ENCODE data around the gene TTBK1. TPM values are rescaled to one million over a fixed set of nuclear protein-coding genes. Genes with fewer than 3 reads are reported as not detected.

Gene TTBK1
- total and polyA plus RNA-seq, 2 donors from 2014 or later, result 0.26 to 0.31 TPM

DNA sequence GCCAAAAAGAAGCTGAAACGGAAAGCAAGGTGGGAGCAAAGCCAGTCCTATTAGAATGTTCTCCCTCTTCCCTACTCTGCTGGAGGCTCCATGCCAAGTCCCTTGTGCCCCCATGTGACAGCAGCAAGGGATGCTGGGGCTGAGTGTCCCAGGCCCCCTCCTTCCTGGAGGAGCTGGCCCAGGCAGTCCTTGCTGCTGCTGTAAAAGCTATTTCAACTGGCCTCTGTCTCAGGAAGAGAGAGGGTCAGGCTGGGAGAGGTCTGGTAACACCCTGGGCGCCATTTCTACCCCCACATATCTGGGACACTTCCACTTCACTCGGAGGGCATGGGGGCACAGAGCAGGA, 25.0 kb downstream of the TTBK1 start:
- no peak for TF ChIP-seq CTCF (IDR thresholded peaks at IDR 0.05; ENCODE audit: borderline replicate concordance, extremely low read depth, insufficient read depth)
- Histone ChIP-seq H3K9ac (ENCODE audit: low read length in 3 of 3) (peak overlapping the region in 1 of 3 donors; percentile 47), H3K27me3 (ENCODE audit: control insufficient read depth, insufficient read depth, low read length) (no peaks in the 10 kb centered on the region), H3K27ac (ENCODE audit: low read depth in 2 of 2, low read length in 2 of 2) (peak overlapping the region; percentile 57 to 77), H3K9me3 (ENCODE audit: control insufficient read depth in 2 of 3, insufficient read depth in 1 of 3, low read length in 3 of 3) (no peaks in the 10 kb centered on the region), H3K4me3 (ENCODE audit: low read length in 3 of 3) (peak overlapping the region in 1 of 3 donors; percentile 50), H3K4me1 (ENCODE audit: control insufficient read depth in 2 of 3, insufficient read depth in 2 of 3, low read depth in 1 of 3, low read length in 3 of 3) (peaks cover 6 to 29% (median 28%) of the 10 kb centered on the region in 3 donors), H3K36me3 (ENCODE audit: control insufficient read depth in 2 of 3, insufficient read depth in 3 of 3, low read length in 3 of 3) (no peaks in the 10 kb centered on the region)
- peak in 2 of 5 donors; percentile 52 to 91 for DNase-seq
- no peak for FAIRE-seq
- intact Hi-C loops (cut with DNase I), result loop anchor here (10.0 kb wide), 1 partner anchor 66 kb away; no protein-coding TSS in a partner anchor

DNA sequence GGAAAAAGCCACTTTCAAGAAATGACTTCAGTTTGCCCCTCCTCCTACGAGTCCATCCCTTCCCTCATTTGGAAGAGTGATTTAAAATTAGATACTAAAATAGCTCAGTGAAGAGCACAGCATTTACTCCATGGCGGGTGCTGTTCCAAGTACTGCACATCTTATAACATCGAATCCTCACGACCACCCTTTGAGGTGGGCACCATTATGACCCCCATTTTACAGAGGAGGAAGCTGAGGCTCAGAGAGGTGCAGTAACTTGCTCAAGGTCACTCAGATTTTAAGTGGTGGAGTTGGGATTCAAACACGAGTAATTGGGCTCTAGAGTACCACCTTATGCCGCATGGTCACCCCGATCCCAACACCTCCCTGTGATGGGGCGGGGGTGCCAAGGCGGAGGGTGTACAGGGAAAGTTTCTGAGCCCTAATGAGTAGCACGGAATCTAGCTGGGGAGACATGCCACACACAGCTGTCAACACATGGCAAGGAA, 25.5 kb downstream of the TTBK1 start:
- no peak for TF ChIP-seq CTCF (IDR thresholded peaks at IDR 0.05; ENCODE audit: borderline replicate concordance, extremely low read depth, insufficient read depth)
- no peaks in the 10 kb centered on the region for H3K9me3 ChIP-seq (ENCODE audit: control insufficient read depth in 2 of 3, insufficient read depth in 1 of 3, low read length in 3 of 3)
- intact Hi-C loops (cut with DNase I), result loop anchor here (10.0 kb wide), 1 partner anchor 66 kb away; no protein-coding TSS in a partner anchor
- H3K27ac ChIP-seq (ENCODE audit: low read depth in 2 of 2, low read length in 2 of 2), result peak overlapping the region; percentile 57 to 77
- peaks cover 6 to 29% (median 28%) of the 10 kb centered on the region in 3 donors for H3K4me1 ChIP-seq (ENCODE audit: control insufficient read depth in 2 of 3, insufficient read depth in 2 of 3, low read depth in 1 of 3, low read length in 3 of 3)
- no peak for DNase-seq
- H3K36me3 ChIP-seq (ENCODE audit: control insufficient read depth in 2 of 3, insufficient read depth in 3 of 3, low read length in 3 of 3), result no peaks in the 10 kb centered on the region
- peak overlapping the region in 1 of 3 donors; percentile 50 for H3K4me3 ChIP-seq (ENCODE audit: low read length in 3 of 3)
- FAIRE-seq, result no peak
- no peaks in the 10 kb centered on the region for H3K27me3 ChIP-seq (ENCODE audit: control insufficient read depth, insufficient read depth, low read length)
- H3K9ac ChIP-seq (ENCODE audit: low read length in 3 of 3), result no peak overlapping the region

GRCh38 chr6:43269273-43270007, 26.2 kb downstream of the TTBK1 start:
- intact Hi-C loops (cut with DNase I), result loop anchor here (10.0 kb wide), 1 partner anchor 65 kb away; no protein-coding TSS in a partner anchor
- H3K9ac ChIP-seq (ENCODE audit: low read length in 3 of 3), result no peak overlapping the region
- DNase-seq (peak in 4 of 5 donors; percentile 46 to 80 (median 55)), FAIRE-seq (no peak)
- H3K9me3 ChIP-seq (ENCODE audit: control insufficient read depth in 2 of 3, insufficient read depth in 1 of 3, low read length in 3 of 3), result no peaks in the 10 kb centered on the region
- H3K4me1 ChIP-seq (ENCODE audit: control insufficient read depth in 2 of 3, insufficient read depth in 2 of 3, low read depth in 1 of 3, low read length in 3 of 3), result peaks cover 6 to 29% (median 28%) of the 10 kb centered on the region in 3 donors
- no peak for TF ChIP-seq CTCF (IDR thresholded peaks at IDR 0.05; ENCODE audit: borderline replicate concordance, extremely low read depth, insufficient read depth)
- H3K27me3 ChIP-seq (ENCODE audit: control insufficient read depth, insufficient read depth, low read length), result no peaks in the 10 kb centered on the region
- H3K36me3 ChIP-seq (ENCODE audit: control insufficient read depth in 2 of 3, insufficient read depth in 3 of 3, low read length in 3 of 3), result no peaks in the 10 kb centered on the region
- H3K4me3 ChIP-seq (ENCODE audit: low read length in 3 of 3), result peak overlapping the region in 2 of 3 donors; percentile 10 to 50
- H3K27ac ChIP-seq (ENCODE audit: low read depth in 2 of 2, low read length in 2 of 2), result peak overlapping the region; percentile 57 to 77

Data from kidney (tissue), 14 donors.